B cell (primary cell): ENCODE data around the gene TTLL11. TPM values are rescaled to one million over a fixed set of nuclear protein-coding genes. Genes with fewer than 3 reads are reported as not detected.

Experiments
- ATAC-seq: fragments of 200-7000 bp; cut with Tn5 transposase; one replicate; pipeline ENCODE4 v1.10.0; 2021; ENCODE audit warnings: low read depth, mild to moderate bottlenecking, moderate number of reproducible peaks, moderate library complexity
- CTCF ChIA-PET: fragments of 350-600 bp; sonication (Branson Sonifier 250); formaldehyde crosslinking; loops from one replicate; lab custom pipeline; 2021; ENCODE audit warnings: antibody characterized with exemption, inconsistent platforms; lab: Charles Lee
- POLR2A ChIA-PET: fragments of 350-600 bp; sonication (Branson Sonifier 250); formaldehyde crosslinking; loops from one replicate; lab custom pipeline; 2021; ENCODE audit warnings: antibody characterized with exemption; lab: Charles Lee
- DNase-seq: peaks from one replicate; pipeline ENCODE4 v3.0.0; 2013
- H2AFZ ChIP-seq: 2 replicates; pipeline ENCODE4 v1.6.1; 2012; ENCODE audit warnings: mild to moderate bottlenecking, low read depth, low read length; ENCODE audit not compliant: insufficient read depth, poor library complexity, severe bottlenecking
- H3K27ac ChIP-seq, 2 donors: 1 replicate in 1 of 2; 2 replicates in 1 of 2; pipeline ENCODE4 v1.5.1; 2012 to 2013; ENCODE audit warnings: low read length in 2 of 2, mild to moderate bottlenecking in 2 of 2, moderate library complexity in 1 of 2
- H3K27me3 ChIP-seq, 4 experiments: fragments of 200-600 bp in 1 of 4; sonication (generic) in 1 of 4; replicated peaks in 1 of 4; 1 replicate in 2 of 4; 2 replicates in 2 of 4; pipeline versions ENCODE4 v1.6.1 to v1.7.0; 2013 to 2016; ENCODE audit warnings: low read length in 3 of 4, mild to moderate bottlenecking in 2 of 4, mixed read lengths in 1 of 4, moderate library complexity in 1 of 4; ENCODE audit not compliant: insufficient read depth in 4 of 4, control insufficient read depth in 3 of 4; ENCODE audit errors: control extremely low read depth in 1 of 4
- H3K36me3 ChIP-seq, 2 experiments: replicated peaks in 1 of 2; 1 replicate in 1 of 2; 2 replicates in 1 of 2; pipeline versions ENCODE4 v1.6.1 to v1.7.1; 2013; ENCODE audit warnings: low read length in 1 of 2; ENCODE audit not compliant: insufficient read depth in 2 of 2, control insufficient read depth in 1 of 2; ENCODE audit errors: control extremely low read depth in 1 of 2, extremely low read depth in 1 of 2
- H3K4me1 ChIP-seq, 2 donors: fragments of 200-600 bp in 1 of 2; sonication (generic) in 1 of 2; 1 replicate in 1 of 2; 2 replicates in 1 of 2; pipeline versions ENCODE4 v1.5.1 to v1.6.1; 2013 to 2017; ENCODE audit warnings: low read length in 2 of 2; ENCODE audit not compliant: control insufficient read depth in 2 of 2, insufficient read depth in 2 of 2
- H3K4me2 ChIP-seq: replicated peaks from 2 replicates; pipeline ENCODE3; 2012; ENCODE audit warnings: mild to moderate bottlenecking, low read depth, low read length; ENCODE audit not compliant: poor library complexity, severe bottlenecking
- H3K4me3 ChIP-seq, 5 experiments: fragments of 200-600 bp in 1 of 5; sonication (generic) in 1 of 5; 1 replicate in 3 of 5; 2 replicates in 2 of 5; pipeline versions ENCODE4 v1.5.1 to v1.7.0; 2011 to 2016; ENCODE audit warnings: low read length in 4 of 5, mild to moderate bottlenecking in 4 of 5, low read depth in 2 of 5, control low read depth in 1 of 5, moderate library complexity in 1 of 5; ENCODE audit not compliant: insufficient read depth in 1 of 5; ENCODE audit errors: control extremely low read depth in 1 of 5, extremely low read depth in 1 of 5
- H3K79me2 ChIP-seq: fragments of 200-600 bp; sonication (generic); one replicate; pipeline ENCODE4 v1.6.0; 2016; ENCODE audit warnings: low read length; ENCODE audit not compliant: control insufficient read depth, insufficient read depth
- H3K9ac ChIP-seq: fragments of 200-600 bp; sonication (generic); 2 replicates; pipeline ENCODE4 v1.6.1; 2017; ENCODE audit warnings: mild to moderate bottlenecking, low read length, moderate library complexity
- H3K9me3 ChIP-seq, 3 donors: one replicate each; pipeline versions ENCODE4 v1.6.1 to v1.7.1; 2013; ENCODE audit warnings: low read length in 2 of 3; ENCODE audit not compliant: control insufficient read depth in 2 of 3, insufficient read depth in 1 of 3; ENCODE audit errors: control extremely low read depth in 1 of 3
- H4K20me1 ChIP-seq: 2 replicates; pipeline ENCODE4 v1.6.0; 2012; ENCODE audit warnings: mild to moderate bottlenecking, low read length; ENCODE audit not compliant: insufficient read depth, control insufficient read depth, poor library complexity, severe bottlenecking
- H3K27ac Mint-ChIP-seq: one replicate; pipeline ENCODE4 v1.8.0; 2021; ENCODE audit warnings: mixed read lengths
- H3K27me3 Mint-ChIP-seq: one replicate; pipeline ENCODE4 v1.8.0; 2021; ENCODE audit warnings: mixed read lengths
- H3K4me1 Mint-ChIP-seq: one replicate; pipeline ENCODE4 v1.8.0; 2021; ENCODE audit warnings: mixed read lengths
- H3K4me3 Mint-ChIP-seq: one replicate; pipeline ENCODE4 v1.8.0; 2021; ENCODE audit warnings: mixed read lengths
- H3K9me3 Mint-ChIP-seq: one replicate; pipeline ENCODE4 v1.8.0; 2022; ENCODE audit warnings: mixed read lengths; ENCODE audit not compliant: insufficient read depth
- EZH2 ChIP-seq: IDR thresholded peaks from 2 replicates; pipeline ENCODE4 v1.6.1; 2012; ENCODE audit warnings: borderline replicate concordance, low read depth, mild to moderate bottlenecking, moderate library complexity, low read length; ENCODE audit not compliant: insufficient read depth, poor library complexity, severe bottlenecking
- WGBS: methylation state at CpG from one replicate; pipeline ENCODE4 v1.1.5; 2013; ENCODE audit warnings: missing lambda C conversion rate; ENCODE audit not compliant: insufficient coverage; 5-methylcytosine and 5-hydroxymethylcytosine counted together
- intact Hi-C: fragments of 100-400 bp; cut with micrococcal nuclease; formaldehyde crosslinking; loops from one replicate; pipeline ENCODE4 v1.10.0; 2022
- polyA plus RNA-seq: library from polyadenylated mRNA; depleted of rRNA; stranded (reverse); fragments of >200 nt; gene quantifications from 2 replicates; pipeline ENCODE4 v1.2.3, GENCODE V29; 2012
- total RNA-seq, 2 donors: library from RNA; stranded (reverse); fragments of 120-200 nt in 1 of 2; gene quantifications; 1 replicate in 1 of 2; 2 replicates in 1 of 2; pipeline versions ENCODE4 v1.2.3 to v1.2.4, GENCODE V29; 2013 to 2022
- TF ChIP-seq, protein P1 (sequence below): fragments of 200-600 bp; IDR thresholded peaks from one replicate; pipeline ENCODE4 v1.8.0; 2022; ENCODE audit warnings: antibody characterized with exemption, mild to moderate bottlenecking

TTLL11 gene
- total and polyA plus RNA-seq, 2 donors (not counting 1 experiment from before 2014, with no cell fraction given): 3.6 to 3.8 TPM

DNA sequence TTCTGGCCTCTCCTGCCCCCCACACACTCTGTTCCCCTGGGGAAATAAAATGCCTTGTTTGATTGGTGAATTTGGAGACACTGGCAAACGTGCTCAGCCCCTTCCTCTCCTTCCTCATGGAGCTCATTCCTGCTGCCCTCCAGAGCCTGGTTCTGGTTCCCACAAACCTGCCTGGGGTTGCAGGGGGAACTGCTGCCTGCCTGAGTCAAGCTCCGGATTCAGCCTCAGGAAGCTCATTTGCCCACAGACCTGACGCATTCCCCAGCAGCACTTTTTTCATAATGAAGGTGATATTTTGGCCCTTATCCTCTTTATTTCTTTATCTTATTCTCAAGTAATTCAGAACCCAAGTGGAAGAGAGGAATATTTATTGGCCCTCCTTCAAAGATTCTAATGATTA is 140.5 kb downstream of the TTLL11 start:
- Histone ChIP-seq H2AFZ (no peak overlapping the region), H3K27me3 (no peaks in the 10 kb centered on the region), H3K4me1 (no peaks in the 10 kb centered on the region), H3K36me3 (no peaks in the 10 kb centered on the region), H3K9ac (no peak overlapping the region), H3K79me2 (no peaks in the 10 kb centered on the region), H4K20me1 (no peaks in the 10 kb centered on the region), H3K4me2 (no peak overlapping the region), H3K27ac (no peak overlapping the region), H3K9me3 (no peaks in the 10 kb centered on the region), H3K4me3 (no peak overlapping the region)
- DNase-seq: no peak
- peaks cover 19% of the 10 kb centered on the region for H3K4me1 Mint-ChIP-seq
- H3K9me3 Mint-ChIP-seq: no peaks in the 10 kb centered on the region
- TF ChIP-seq, protein P1, sequence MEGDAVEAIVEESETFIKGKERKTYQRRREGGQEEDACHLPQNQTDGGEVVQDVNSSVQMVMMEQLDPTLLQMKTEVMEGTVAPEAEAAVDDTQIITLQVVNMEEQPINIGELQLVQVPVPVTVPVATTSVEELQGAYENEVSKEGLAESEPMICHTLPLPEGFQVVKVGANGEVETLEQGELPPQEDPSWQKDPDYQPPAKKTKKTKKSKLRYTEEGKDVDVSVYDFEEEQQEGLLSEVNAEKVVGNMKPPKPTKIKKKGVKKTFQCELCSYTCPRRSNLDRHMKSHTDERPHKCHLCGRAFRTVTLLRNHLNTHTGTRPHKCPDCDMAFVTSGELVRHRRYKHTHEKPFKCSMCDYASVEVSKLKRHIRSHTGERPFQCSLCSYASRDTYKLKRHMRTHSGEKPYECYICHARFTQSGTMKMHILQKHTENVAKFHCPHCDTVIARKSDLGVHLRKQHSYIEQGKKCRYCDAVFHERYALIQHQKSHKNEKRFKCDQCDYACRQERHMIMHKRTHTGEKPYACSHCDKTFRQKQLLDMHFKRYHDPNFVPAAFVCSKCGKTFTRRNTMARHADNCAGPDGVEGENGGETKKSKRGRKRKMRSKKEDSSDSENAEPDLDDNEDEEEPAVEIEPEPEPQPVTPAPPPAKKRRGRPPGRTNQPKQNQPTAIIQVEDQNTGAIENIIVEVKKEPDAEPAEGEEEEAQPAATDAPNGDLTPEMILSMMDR: no peak
- H3K4me3 Mint-ChIP-seq: no peak overlapping the region
- no CpG with 5 or more reads among the region's 3 CpGs for WGBS
- intact Hi-C loops: no loop called here
- no peak overlapping the region for H3K27ac Mint-ChIP-seq
- no peaks in the 10 kb centered on the region for H3K27me3 Mint-ChIP-seq
- ChIA-PET POLR2A (no interaction called here), CTCF (interaction anchor here (0.6 kb wide), 2 partner anchors 94 to 369 kb away, joined by 3 read pairs; no protein-coding TSS in a partner anchor)
- no peak for ATAC-seq

DNA sequence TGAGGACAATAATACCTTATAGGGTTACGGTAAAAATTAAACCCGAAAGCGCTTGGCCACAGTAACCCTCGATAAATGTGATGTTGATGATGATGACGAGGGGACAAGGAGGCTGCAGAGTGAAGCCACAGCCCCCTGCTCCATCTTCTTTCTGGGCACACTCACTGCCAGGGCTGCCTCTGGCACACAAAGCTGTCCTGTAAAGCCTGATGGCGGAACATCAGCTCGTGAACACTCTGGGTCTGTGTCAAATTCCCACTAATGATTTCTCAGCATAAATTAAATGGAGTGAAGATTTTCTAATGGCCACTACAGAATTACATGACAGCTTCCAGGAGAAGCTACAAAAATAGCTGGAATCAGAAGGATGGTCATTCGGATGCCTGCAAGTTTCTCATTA is 142.2 kb downstream of the TTLL11 start:
- ChIA-PET POLR2A (no interaction called here), CTCF (no interaction called here)
- Mint-ChIP-seq H3K4me3 (no peak overlapping the region), H3K4me1 (peaks cover 36% of the 10 kb centered on the region), H3K9me3 (no peaks in the 10 kb centered on the region), H3K27ac (no peak overlapping the region), H3K27me3 (no peaks in the 10 kb centered on the region)
- WGBS: 60% methylated on average over 2 of the region's 8 CpGs
- Histone ChIP-seq H3K36me3 (no peaks in the 10 kb centered on the region), H4K20me1 (no peaks in the 10 kb centered on the region), H3K27me3 (no peaks in the 10 kb centered on the region), H3K4me2 (no peak overlapping the region), H3K4me3 (no peak overlapping the region), H3K4me1 (peaks cover 8 to 16% of the 10 kb centered on the region in 2 donors), H3K9me3 (no peaks in the 10 kb centered on the region), H2AFZ (no peak overlapping the region), H3K9ac (no peak overlapping the region), H3K79me2 (no peaks in the 10 kb centered on the region), H3K27ac (no peak overlapping the region)
- intact Hi-C loops: no loop called here
- TF ChIP-seq EZH2: no peak
- TF ChIP-seq, protein P1: no peak
- no peak for DNase-seq
- no peak for ATAC-seq
